Stomach (tissue), 4 donors: ENCODE measurements around the gene APOH.

ENCODE experiments used
- POLR2A ChIP-seq, 4 donors: fragments of 450-650 bp; IDR thresholded peaks; one replicate each; pipeline ENCODE4 v1.6.1; 2016; ENCODE audit warnings: antibody characterized with exemption in 4 of 4, control low read depth in 2 of 4, mild to moderate bottlenecking in 1 of 4, moderate library complexity in 1 of 4
- TF ChIP-seq, protein P1 (sequence below), 7 experiments: fragments of 450-650 bp in 4 of 7; fragments of 200-600 bp in 3 of 7; sonication (generic) in 3 of 7; IDR thresholded peaks; one replicate each; pipeline ENCODE4 v1.5.1; 2016 to 2019; ENCODE audit warnings: antibody characterized with exemption in 7 of 7, control low read depth in 2 of 7, mild to moderate bottlenecking in 1 of 7

DNA sequence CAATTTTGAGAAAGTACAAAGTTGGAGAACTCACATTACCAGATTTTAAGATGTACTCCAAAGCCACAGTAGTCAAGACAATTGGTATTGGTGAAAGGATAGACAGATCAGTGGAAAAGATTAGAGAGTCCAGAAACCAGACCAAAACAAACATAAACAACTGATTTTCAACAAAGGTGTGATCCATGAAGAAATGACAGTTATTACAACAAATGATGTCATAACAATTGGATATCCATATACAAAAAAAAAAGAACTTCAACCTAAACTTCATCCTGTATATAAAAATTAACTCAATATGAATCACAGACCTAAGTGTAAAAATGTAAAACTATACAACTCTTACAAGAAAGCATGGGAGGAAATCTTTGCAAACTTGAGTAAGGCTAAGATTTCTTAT is 45.7 kb downstream of the APOH start:
- TF ChIP-seq, protein P1, sequence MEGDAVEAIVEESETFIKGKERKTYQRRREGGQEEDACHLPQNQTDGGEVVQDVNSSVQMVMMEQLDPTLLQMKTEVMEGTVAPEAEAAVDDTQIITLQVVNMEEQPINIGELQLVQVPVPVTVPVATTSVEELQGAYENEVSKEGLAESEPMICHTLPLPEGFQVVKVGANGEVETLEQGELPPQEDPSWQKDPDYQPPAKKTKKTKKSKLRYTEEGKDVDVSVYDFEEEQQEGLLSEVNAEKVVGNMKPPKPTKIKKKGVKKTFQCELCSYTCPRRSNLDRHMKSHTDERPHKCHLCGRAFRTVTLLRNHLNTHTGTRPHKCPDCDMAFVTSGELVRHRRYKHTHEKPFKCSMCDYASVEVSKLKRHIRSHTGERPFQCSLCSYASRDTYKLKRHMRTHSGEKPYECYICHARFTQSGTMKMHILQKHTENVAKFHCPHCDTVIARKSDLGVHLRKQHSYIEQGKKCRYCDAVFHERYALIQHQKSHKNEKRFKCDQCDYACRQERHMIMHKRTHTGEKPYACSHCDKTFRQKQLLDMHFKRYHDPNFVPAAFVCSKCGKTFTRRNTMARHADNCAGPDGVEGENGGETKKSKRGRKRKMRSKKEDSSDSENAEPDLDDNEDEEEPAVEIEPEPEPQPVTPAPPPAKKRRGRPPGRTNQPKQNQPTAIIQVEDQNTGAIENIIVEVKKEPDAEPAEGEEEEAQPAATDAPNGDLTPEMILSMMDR (IDR thresholded peaks at IDR 0.05), result no peak
- TF ChIP-seq POLR2A (IDR thresholded peaks at IDR 0.05), result no peak
